ENCODE results near the gene AFF3.

DNA sequence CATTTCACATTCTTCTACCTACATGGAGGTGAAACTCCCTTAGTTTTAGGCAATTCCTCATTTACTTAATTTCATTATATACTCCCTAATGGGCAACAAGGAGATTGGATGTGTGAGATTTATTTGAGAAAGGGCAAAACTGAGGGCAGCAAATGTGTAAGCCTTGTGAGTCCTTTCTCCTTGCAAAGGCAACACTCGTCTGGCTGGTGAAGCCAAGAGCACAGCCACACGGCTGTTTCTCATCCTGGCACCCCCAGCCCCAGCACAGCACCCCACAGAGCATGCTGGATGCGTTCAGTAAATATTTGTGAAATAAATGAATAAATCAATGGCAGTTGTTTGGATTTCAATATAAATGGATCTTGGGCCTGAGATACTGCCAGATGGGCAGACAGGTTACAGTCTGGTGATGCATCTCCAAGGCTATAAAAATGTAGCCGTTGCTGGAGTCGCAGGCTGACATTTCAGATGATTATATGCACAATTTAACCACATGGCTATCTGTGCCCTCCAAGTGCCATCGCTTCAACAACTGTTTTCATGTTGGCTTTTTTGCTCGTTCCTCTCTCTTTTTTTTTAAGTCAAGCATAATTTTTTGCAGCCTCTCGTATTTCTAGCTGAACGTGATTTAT, 498.5 kb downstream of the AFF3 start:
- TF ChIP-seq JUND (IDR thresholded peaks at IDR 0.05; ENCODE audit: low read length) (no peak), GTF2F1 (IDR thresholded peaks at IDR 0.05; ENCODE audit: borderline replicate concordance, low read depth, low read length) (no peak), BRCA1 (IDR thresholded peaks at IDR 0.05; ENCODE audit: low read depth, low read length) (no peak), EZH2 (IDR thresholded peaks at IDR 0.05; ENCODE audit: low read depth, low read length, severe bottlenecking) (no peak), CHD1 (IDR thresholded peaks at IDR 0.05; ENCODE audit: low read depth, low read length) (no peak), SP1 (IDR thresholded peaks at IDR 0.05; ENCODE audit: low read depth, low read length) (no peak), SIN3A (conservative IDR thresholded peaks at IDR 0.05 in 1 of 2, IDR thresholded peaks at IDR 0.05 in 1 of 2; ENCODE audit: low read depth in 1 of 2, low read length in 2 of 2) (no peak), RAD21 (IDR thresholded peaks at IDR 0.05 in 1 of 2, conservative IDR thresholded peaks at IDR 0.05 in 1 of 2; ENCODE audit: low read depth in 2 of 2, low read length in 2 of 2) (no peak), KDM1A (IDR thresholded peaks at IDR 0.05; ENCODE audit: borderline replicate concordance, low read length) (no peak)
- TF ChIP-seq, protein P1, sequence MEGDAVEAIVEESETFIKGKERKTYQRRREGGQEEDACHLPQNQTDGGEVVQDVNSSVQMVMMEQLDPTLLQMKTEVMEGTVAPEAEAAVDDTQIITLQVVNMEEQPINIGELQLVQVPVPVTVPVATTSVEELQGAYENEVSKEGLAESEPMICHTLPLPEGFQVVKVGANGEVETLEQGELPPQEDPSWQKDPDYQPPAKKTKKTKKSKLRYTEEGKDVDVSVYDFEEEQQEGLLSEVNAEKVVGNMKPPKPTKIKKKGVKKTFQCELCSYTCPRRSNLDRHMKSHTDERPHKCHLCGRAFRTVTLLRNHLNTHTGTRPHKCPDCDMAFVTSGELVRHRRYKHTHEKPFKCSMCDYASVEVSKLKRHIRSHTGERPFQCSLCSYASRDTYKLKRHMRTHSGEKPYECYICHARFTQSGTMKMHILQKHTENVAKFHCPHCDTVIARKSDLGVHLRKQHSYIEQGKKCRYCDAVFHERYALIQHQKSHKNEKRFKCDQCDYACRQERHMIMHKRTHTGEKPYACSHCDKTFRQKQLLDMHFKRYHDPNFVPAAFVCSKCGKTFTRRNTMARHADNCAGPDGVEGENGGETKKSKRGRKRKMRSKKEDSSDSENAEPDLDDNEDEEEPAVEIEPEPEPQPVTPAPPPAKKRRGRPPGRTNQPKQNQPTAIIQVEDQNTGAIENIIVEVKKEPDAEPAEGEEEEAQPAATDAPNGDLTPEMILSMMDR (IDR thresholded peaks at IDR 0.05; ENCODE audit: control extremely low read depth in 1 of 3, insufficient read depth in 1 of 3, low read depth in 1 of 3, low read length in 3 of 3), result no peak
